Measurements from ENCODE around the gene ATF7IP. TPM values are rescaled to one million over a fixed set of nuclear protein-coding genes. Genes with fewer than 3 reads are reported as not detected.

ATF7IP gene
- total RNA-seq, 1 donor from 2014 or later = 46.4 TPM

- intact Hi-C loops (cut with DNase I) = no loop called here
- no peak overlapping the region for H3K27ac ChIP-seq
- H3K36me3 ChIP-seq = peaks cover 0 to 72% of the 10 kb centered on the region in 2 donors
- DNase-seq (ENCODE audit: extremely low spot score in 2 of 2) = no peak
- H3K9me3 ChIP-seq = peaks cover 39% of the 10 kb centered on the region
- no peaks in the 10 kb centered on the region for H3K4me1 ChIP-seq
- no peak for TF ChIP-seq POLR2A (IDR thresholded peaks at IDR 0.05)
- TF ChIP-seq, protein P1, sequence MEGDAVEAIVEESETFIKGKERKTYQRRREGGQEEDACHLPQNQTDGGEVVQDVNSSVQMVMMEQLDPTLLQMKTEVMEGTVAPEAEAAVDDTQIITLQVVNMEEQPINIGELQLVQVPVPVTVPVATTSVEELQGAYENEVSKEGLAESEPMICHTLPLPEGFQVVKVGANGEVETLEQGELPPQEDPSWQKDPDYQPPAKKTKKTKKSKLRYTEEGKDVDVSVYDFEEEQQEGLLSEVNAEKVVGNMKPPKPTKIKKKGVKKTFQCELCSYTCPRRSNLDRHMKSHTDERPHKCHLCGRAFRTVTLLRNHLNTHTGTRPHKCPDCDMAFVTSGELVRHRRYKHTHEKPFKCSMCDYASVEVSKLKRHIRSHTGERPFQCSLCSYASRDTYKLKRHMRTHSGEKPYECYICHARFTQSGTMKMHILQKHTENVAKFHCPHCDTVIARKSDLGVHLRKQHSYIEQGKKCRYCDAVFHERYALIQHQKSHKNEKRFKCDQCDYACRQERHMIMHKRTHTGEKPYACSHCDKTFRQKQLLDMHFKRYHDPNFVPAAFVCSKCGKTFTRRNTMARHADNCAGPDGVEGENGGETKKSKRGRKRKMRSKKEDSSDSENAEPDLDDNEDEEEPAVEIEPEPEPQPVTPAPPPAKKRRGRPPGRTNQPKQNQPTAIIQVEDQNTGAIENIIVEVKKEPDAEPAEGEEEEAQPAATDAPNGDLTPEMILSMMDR (IDR thresholded peaks at IDR 0.05) = no peak
- no peak overlapping the region for H3K4me3 ChIP-seq
- no peaks in the 10 kb centered on the region for H3K27me3 ChIP-seq
These were observed 106.0 kb downstream of the ATF7IP start for GRCh38 chr12:14471497-14471896.

DNA sequence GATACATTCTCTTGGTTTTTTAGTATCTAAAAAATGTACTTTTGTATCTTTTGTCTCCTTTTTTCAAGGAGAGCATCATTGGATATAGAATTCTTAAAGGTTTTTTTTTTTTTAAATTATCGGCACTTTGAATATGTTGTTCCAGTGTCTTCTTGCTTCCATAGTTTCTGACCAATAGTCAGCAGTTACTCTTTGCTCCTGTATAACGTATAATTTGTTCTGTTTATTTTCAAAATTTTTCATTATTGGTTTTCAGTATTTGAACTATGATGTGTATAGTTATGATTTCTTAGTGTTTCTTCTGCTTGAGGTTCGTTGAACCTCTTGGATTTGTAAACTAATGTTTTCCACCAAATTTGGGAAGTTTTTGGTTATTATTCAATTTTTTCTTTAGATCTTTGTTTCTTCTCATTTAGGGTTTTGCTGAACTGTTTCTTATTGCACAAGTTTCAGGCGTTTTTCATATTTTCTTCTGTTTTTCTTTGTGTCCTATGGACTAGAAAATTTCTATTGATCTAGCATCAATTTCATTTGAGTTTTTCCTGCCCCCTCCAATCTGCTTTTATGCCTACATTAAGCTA lies 108.3 kb downstream of the ATF7IP start:
- Histone ChIP-seq H3K27ac (no peak overlapping the region), H3K36me3 (peaks cover 0 to 92% of the 10 kb centered on the region in 2 donors), H3K4me3 (no peak overlapping the region), H3K27me3 (no peaks in the 10 kb centered on the region), H3K9me3 (peaks cover 39% of the 10 kb centered on the region), H3K4me1 (no peaks in the 10 kb centered on the region)
- TF ChIP-seq POLR2A (IDR thresholded peaks at IDR 0.05) = no peak
- no peak for TF ChIP-seq POLR2AphosphoS5 (IDR thresholded peaks at IDR 0.05; ENCODE audit: insufficient read depth in 1 of 2, low read depth in 1 of 2)
- TF ChIP-seq, protein P1 (IDR thresholded peaks at IDR 0.05) = no peak
- intact Hi-C loops (cut with DNase I) = no loop called here
- no peak for DNase-seq (ENCODE audit: extremely low spot score in 2 of 2)

GRCh38 chr12:14479004-14479403 lies 113.5 kb downstream of the ATF7IP start:
- TF ChIP-seq, protein P1 (IDR thresholded peaks at IDR 0.05) = no peak
- no peak for TF ChIP-seq POLR2A (IDR thresholded peaks at IDR 0.05)
- no peak for TF ChIP-seq POLR2AphosphoS5 (IDR thresholded peaks at IDR 0.05; ENCODE audit: insufficient read depth in 1 of 2, low read depth in 1 of 2)
- Histone ChIP-seq H3K4me3 (no peak overlapping the region), H3K4me1 (no peaks in the 10 kb centered on the region), H3K9me3 (peaks cover 15% of the 10 kb centered on the region), H3K36me3 (peaks cover 4 to 91% of the 10 kb centered on the region in 2 donors), H3K27ac (no peak overlapping the region), H3K27me3 (no peaks in the 10 kb centered on the region)
- no peak for DNase-seq (ENCODE audit: extremely low spot score in 2 of 2)
- intact Hi-C loops (cut with DNase I) = loop anchor here (5.0 kb wide), 1 partner anchor 882 kb away; no protein-coding TSS in a partner anchor

DNA sequence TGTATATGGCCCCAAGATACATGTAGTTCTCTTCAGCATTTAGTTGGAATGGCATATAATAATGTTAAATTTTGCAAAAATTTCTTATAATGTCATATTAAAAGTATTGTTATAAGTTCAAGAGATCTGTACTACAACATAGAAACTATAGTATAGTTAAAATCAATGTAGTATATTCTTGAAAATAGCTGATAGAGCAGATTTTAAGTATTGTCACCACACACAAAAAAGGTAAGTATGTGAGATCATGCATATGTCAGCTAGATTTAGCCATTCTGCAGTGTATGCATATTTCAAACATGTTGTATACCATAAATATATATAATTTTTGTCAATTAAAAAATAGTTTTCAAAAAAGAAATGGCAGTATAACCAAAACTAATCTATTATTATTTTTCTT lies 115.7 kb downstream of the ATF7IP start:
- Histone ChIP-seq H3K4me1 (no peaks in the 10 kb centered on the region), H3K27me3 (no peaks in the 10 kb centered on the region), H3K4me3 (no peak overlapping the region), H3K36me3 (peaks cover 4 to 86% of the 10 kb centered on the region in 2 donors), H3K27ac (no peak overlapping the region), H3K9me3 (no peaks in the 10 kb centered on the region)
- no peak for DNase-seq (ENCODE audit: extremely low spot score in 2 of 2)
- TF ChIP-seq POLR2A (IDR thresholded peaks at IDR 0.05) = no peak
- intact Hi-C loops (cut with DNase I) = no loop called here

GRCh38 chr12:14482361-14482760 lies 116.9 kb downstream of the ATF7IP start:
- intact Hi-C loops (cut with DNase I) = no loop called here
- Histone ChIP-seq H3K27me3 (no peaks in the 10 kb centered on the region), H3K9me3 (no peaks in the 10 kb centered on the region), H3K36me3 (peaks cover 4 to 88% of the 10 kb centered on the region in 2 donors), H3K4me3 (no peak overlapping the region), H3K27ac (no peak overlapping the region), H3K4me1 (no peaks in the 10 kb centered on the region)
- DNase-seq (ENCODE audit: extremely low spot score in 2 of 2) = no peak
- TF ChIP-seq, protein P1 (IDR thresholded peaks at IDR 0.05) = no peak
- TF ChIP-seq POLR2A (IDR thresholded peaks at IDR 0.05) (no peak), POLR2AphosphoS5 (IDR thresholded peaks at IDR 0.05; ENCODE audit: insufficient read depth in 1 of 2, low read depth in 1 of 2) (no peak)

All from vagina (tissue), 2 donors.